DOHH2 (cell line): ENCODE results near the gene UNC13D.

Experiments used
- CTCF ChIP-seq: fragments of 200-600 bp; sonication (generic); IDR thresholded peaks from one replicate; pipeline ENCODE4 v1.5.1; 2014; ENCODE audit warnings: antibody characterized with exemption, mild to moderate bottlenecking, low read depth, low read length; ENCODE audit not compliant: poor library complexity, severe bottlenecking
- EZH2phosphoT487 ChIP-seq: fragments of 200-600 bp; sonication (generic); IDR thresholded peaks from 2 replicates; pipeline ENCODE4 v1.6.1; 2017; ENCODE audit warnings: borderline replicate concordance, mild to moderate bottlenecking, antibody characterized with exemption, low read length, moderate library complexity, mixed read lengths

DNA sequence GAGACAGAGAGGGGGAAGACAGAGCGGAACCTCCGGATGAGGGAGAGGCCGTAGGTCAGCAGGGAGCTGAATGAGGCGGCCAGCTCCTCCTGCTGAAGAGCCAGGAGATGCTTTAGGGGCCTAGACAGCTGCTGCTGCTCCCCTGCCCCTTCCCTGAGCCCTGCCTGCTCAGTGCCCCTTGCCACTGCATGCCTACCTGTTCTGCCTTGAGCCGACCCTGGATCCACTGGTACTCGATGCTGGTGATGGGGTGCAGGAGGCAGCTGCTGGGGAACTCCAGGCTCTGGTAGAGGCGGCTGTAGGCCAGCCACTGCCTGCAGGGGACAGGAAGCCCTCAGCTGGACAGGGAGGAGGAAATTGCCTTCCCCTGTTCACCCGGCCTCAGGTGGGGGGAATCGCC is 7.6 kb downstream of the UNC13D start:
- no peak for TF ChIP-seq CTCF
- TF ChIP-seq EZH2phosphoT487 = no peak
